ENCODE data around the gene ABCG2. TPM values are rescaled to one million over a fixed set of nuclear protein-coding genes. Genes with fewer than 3 reads are reported as not detected.

Gene ABCG2
- total RNA-seq, 1 experiment from 2014 or later = 3.8 TPM

- TF ChIP-seq PREB (CRISPR knock-in tag; IDR thresholded peaks at IDR 0.05; ENCODE audit: borderline replicate concordance) = no peak
- TF ChIP-seq SP1 (CRISPR knock-in tag; conservative IDR thresholded peaks at IDR 0.05) = no peak
- no peak for TF ChIP-seq AFF4 (CRISPR knock-in tag; IDR thresholded peaks at IDR 0.05; ENCODE audit: borderline replicate concordance)
- TF ChIP-seq TEAD1 (CRISPR knock-in tag; IDR thresholded peaks at IDR 0.05) = no peak
- no peak for TF ChIP-seq NR2C2 (CRISPR knock-in tag; IDR thresholded peaks at IDR 0.05)
- no peak for TF ChIP-seq FOXJ3 (CRISPR knock-in tag; IDR thresholded peaks at IDR 0.05; ENCODE audit: borderline replicate concordance)
- TF ChIP-seq ATF2 (CRISPR knock-in tag; IDR thresholded peaks at IDR 0.05; ENCODE audit: borderline replicate concordance, low read depth) = no peak
- TF ChIP-seq MYBL2 (CRISPR knock-in tag; IDR thresholded peaks at IDR 0.05) = no peak
- TF ChIP-seq FOXP1 (CRISPR knock-in tag; IDR thresholded peaks at IDR 0.05; ENCODE audit: borderline replicate concordance) = no peak
- no peak for TF ChIP-seq RELA (CRISPR knock-in tag; IDR thresholded peaks at IDR 0.05; ENCODE audit: borderline replicate concordance)
- no peak for TF ChIP-seq KAT7 (CRISPR knock-in tag; IDR thresholded peaks at IDR 0.05; ENCODE audit: borderline replicate concordance)
- TF ChIP-seq ZMAT4 (CRISPR knock-in tag; IDR thresholded peaks at IDR 0.05) = no peak
- no peak for TF ChIP-seq SOX15 (CRISPR knock-in tag; IDR thresholded peaks at IDR 0.05)
- TF ChIP-seq STAT6 (CRISPR knock-in tag; conservative IDR thresholded peaks at IDR 0.05; ENCODE audit: low read depth) = no peak
- no peak for TF ChIP-seq RORB (CRISPR knock-in tag; IDR thresholded peaks at IDR 0.05)
- no peak for TF ChIP-seq CTCF (IDR thresholded peaks at IDR 0.05)
These were observed 47.6 kb downstream of the ABCG2 start (continued) for GRCh38 chr4:88110826-88111225.

All from WTC11 (cell line).